Right lobe of liver (tissue), 6 donors: ENCODE results near the gene PTPN3. TPM values are rescaled to one million over a fixed set of nuclear protein-coding genes. Genes with fewer than 3 reads are reported as not detected.

Experiments used
- ATAC-seq, 4 donors: fragments of 200-7000 bp; cut with Tn5 transposase; one replicate each; pipeline ENCODE4 v1.9.1; 2020; ENCODE audit warnings: mild to moderate bottlenecking in 4 of 4, moderate library complexity in 4 of 4
- DNase-seq, 3 donors: peaks; one replicate each; pipeline ENCODE4 v3.0.0-alpha.2; 2020
- H3K27ac ChIP-seq, 3 donors: fragments of 200-600 bp; one replicate each; pipeline ENCODE4 v1.8.0; 2022
- H3K27me3 ChIP-seq, 2 donors: fragments of 200-600 bp; one replicate each; pipeline ENCODE4 v1.8.0; 2022
- H3K36me3 ChIP-seq, 4 donors: fragments of 200-600 bp; sonication (generic) in 1 of 4; one replicate each; pipeline versions ENCODE4 v1.5.1 to v1.8.0; 2017 to 2022; ENCODE audit warnings: control low read depth in 1 of 4
- H3K4me1 ChIP-seq, 4 donors: fragments of 200-600 bp; sonication (generic) in 1 of 4; one replicate each; pipeline versions ENCODE4 v1.5.1 to v1.8.0; 2017 to 2022; ENCODE audit warnings: control low read depth in 1 of 4
- H3K4me3 ChIP-seq, 3 donors: fragments of 200-600 bp; one replicate each; pipeline ENCODE4 v1.8.0; 2022
- H3K9me3 ChIP-seq, 4 donors: fragments of 200-600 bp; sonication (generic) in 1 of 4; one replicate each; pipeline versions ENCODE4 v1.5.1 to v1.8.0; 2017 to 2022; ENCODE audit warnings: control low read depth in 1 of 4
- CTCF ChIP-seq, 4 donors: fragments of 200-600 bp in 3 of 4; fragments of 450-650 bp in 1 of 4; IDR thresholded peaks; one replicate each; pipeline versions ENCODE4 v1.5.1 to v1.8.0; 2016 to 2022; ENCODE audit warnings: antibody characterized with exemption in 4 of 4, mild to moderate bottlenecking in 2 of 4
- POLR2A ChIP-seq: fragments of 450-650 bp; IDR thresholded peaks from one replicate; pipeline ENCODE4 v1.6.1; 2017; ENCODE audit warnings: antibody characterized with exemption, mild to moderate bottlenecking
- WGBS: methylation state at CpG from one replicate; pipeline ENCODE4 v1.1.6; 2018; ENCODE audit warnings: low coverage, low lambda C conversion rate; ENCODE audit not compliant: insufficient coverage; ENCODE audit errors: missing lambda C conversion rate; 5-methylcytosine and 5-hydroxymethylcytosine counted together
- intact Hi-C, 2 donors: fragments of 100-400 bp; cut with DNase I; formaldehyde crosslinking; loops; one replicate each; pipeline versions ENCODE4 v1.11.2 to v1.14.1; 2022
- total RNA-seq, 6 experiments: library from RNA; depleted of rRNA in 2 of 6; stranded (reverse); fragments of >200 nt in 2 of 6; fragmentation: NEBNext Ultra II Directional in 3 of 6; extraction: Animal tissue kit (Norgen Biotek cat#: 25700) in 3 of 6; gene quantifications; one replicate each; pipeline versions ENCODE4 v1.1.0 to v1.2.4, GENCODE V29; 2016 to 2023
- donor health status: DM: no; HTN: yes; CAD: no.
- donor health status: DM: no; HTN: no; CAD: no.
- donor health status: DM: no; HTN: no; CAD: no.
- donor health status: DM: no; HTN: yes; CAD: no.
- donor health status: DM: no; HTN: yes; CAD: no.

Gene PTPN3
- total RNA-seq, 6 experiments from 2014 or later, result 15.0 to 33.3 (median 30.0) TPM

- no peaks in the 10 kb centered on the region for H3K27me3 ChIP-seq
- no peak for DNase-seq
- H3K27ac ChIP-seq, result no peak overlapping the region
- no CpG with 5 or more reads among the region's 13 CpGs for WGBS
- no peak overlapping the region for H3K4me3 ChIP-seq
- H3K9me3 ChIP-seq, result no peaks in the 10 kb centered on the region
- no peak for TF ChIP-seq CTCF (IDR thresholded peaks at IDR 0.05)
- TF ChIP-seq POLR2A, result no peak
- peak in 1 of 4 donors; percentile 17 for ATAC-seq
- intact Hi-C loops, result no loop called here
- no peaks in the 10 kb centered on the region for H3K4me1 ChIP-seq
- peaks cover 0 to 73% (median 40%) of the 10 kb centered on the region in 4 donors for H3K36me3 ChIP-seq
Measured at GRCh38 chr9:109381011-109381729, 116.9 kb downstream of the PTPN3 start.

- Histone ChIP-seq H3K27me3 (no peaks in the 10 kb centered on the region), H3K9me3 (no peaks in the 10 kb centered on the region), H3K4me1 (no peaks in the 10 kb centered on the region), H3K4me3 (no peak overlapping the region), H3K27ac (no peak overlapping the region), H3K36me3 (peaks cover 0 to 57% (median 29%) of the 10 kb centered on the region in 4 donors)
- WGBS, result 78% methylated on average over 5 of the region's 7 CpGs
- no peak for ATAC-seq
- no peak for DNase-seq
- intact Hi-C loops, result no loop called here
- TF ChIP-seq CTCF (IDR thresholded peaks at IDR 0.05) (no peak), POLR2A (no peak)
Measured at GRCh38 chr9:109379513-109379912, 118.6 kb downstream of the PTPN3 start.

- no peak overlapping the region for H3K27ac ChIP-seq
- TF ChIP-seq CTCF (IDR thresholded peaks at IDR 0.05), result no peak
- TF ChIP-seq POLR2A, result no peak
- H3K36me3 ChIP-seq, result peaks cover 0 to 48% (median 25%) of the 10 kb centered on the region in 4 donors
- ATAC-seq (no peak), DNase-seq (no peak)
- H3K4me1 ChIP-seq, result no peaks in the 10 kb centered on the region
- intact Hi-C loops, result no loop called here
- H3K4me3 ChIP-seq, result no peak overlapping the region
- WGBS, result 81% methylated on average over 3 of the region's 4 CpGs
- H3K27me3 ChIP-seq, result no peaks in the 10 kb centered on the region
- no peaks in the 10 kb centered on the region for H3K9me3 ChIP-seq
Measured at GRCh38 chr9:109378316-109378715, 119.8 kb downstream of the PTPN3 start.

GRCh38 chr9:109372246-109372645 lies 125.9 kb downstream of the PTPN3 start:
- Histone ChIP-seq H3K4me3 (no peak overlapping the region), H3K9me3 (no peaks in the 10 kb centered on the region), H3K36me3 (no peaks in the 10 kb centered on the region), H3K4me1 (no peaks in the 10 kb centered on the region), H3K27ac (no peak overlapping the region), H3K27me3 (no peaks in the 10 kb centered on the region)
- intact Hi-C loops, result no loop called here
- ATAC-seq, result no peak
- TF ChIP-seq POLR2A, result no peak
- TF ChIP-seq CTCF (IDR thresholded peaks at IDR 0.05), result no peak
- 85% methylated on average over 5 of the region's 5 CpGs for WGBS
- DNase-seq, result no peak
